Measurements from ENCODE around the gene ATP5F1D.

Gene ATP5F1D

DNA sequence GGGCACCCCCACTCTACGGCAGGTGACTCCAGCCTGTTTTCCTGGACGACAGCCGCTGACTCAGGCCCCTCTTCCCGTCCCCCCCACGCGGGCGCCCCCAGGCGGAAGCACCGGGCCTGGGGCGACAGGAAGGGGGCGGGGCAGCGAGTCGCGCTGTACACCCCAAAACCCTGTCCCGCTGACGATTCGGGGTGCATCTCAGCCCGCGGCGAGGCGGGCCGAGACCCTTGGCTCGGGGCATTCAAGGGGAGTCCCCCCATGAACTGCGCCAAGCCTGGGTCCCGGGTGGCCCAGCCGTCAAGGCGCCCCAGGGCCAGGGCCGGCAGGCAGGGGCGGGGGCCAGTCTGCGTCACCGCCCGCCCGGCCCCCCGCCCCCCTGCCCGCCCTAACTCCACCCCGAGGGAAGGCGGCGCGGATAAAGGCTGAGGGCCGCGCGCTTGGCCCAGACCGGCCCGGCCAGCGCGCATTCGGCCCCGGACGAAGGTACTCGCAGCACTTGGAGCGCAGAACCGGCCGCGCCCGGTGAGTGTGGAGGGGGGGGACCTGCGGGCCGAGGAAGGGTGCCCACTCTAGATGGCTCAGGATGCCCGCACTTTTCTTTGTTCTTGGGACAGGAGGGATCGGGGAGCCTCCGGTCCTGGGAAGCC is 6.7 kb downstream of the ATP5F1D start, which contains the start of gene MIDN:
Gene MIDN, plus strand, starts transcription at position 445 of the 647 bp plus-strand sequence. CDS start 1,714 bp downstream, outside the sequence.
- DNase-seq = peak; percentile 92 to 96 (median 93)

DNA sequence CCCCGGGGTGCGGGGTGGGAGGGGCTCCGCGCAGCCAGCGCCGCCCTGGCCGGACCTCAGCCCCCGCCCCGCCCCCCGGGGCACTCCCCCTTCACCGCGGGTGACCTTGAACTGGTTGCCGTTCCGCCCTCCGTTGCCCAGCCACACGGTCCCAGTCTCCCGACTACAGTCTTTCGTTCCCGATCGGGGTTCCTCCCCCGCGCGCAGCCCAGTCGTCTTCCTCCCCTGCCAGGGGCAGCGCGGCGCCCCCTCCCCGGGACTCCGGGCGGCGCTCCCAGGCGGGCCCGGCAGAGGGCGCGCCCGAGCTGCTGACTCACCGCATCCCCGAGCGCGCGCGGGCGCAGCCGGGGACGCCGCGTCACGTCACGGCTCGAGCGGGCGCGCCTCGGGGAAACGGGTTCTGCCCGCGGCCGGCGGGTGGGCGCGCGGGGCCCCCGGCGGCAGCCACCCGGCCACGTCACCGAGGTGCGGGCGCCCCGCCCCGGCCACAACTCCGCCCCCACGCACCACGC is 7.3 kb downstream of the ATP5F1D start:
- peak; percentile 88 to 96 (median 94) for DNase-seq

GRCh38 chr19:1249298-1249989 is 7.9 kb downstream of the ATP5F1D start:
- peak; percentile 97 to 100 (median 99) for DNase-seq

DNA sequence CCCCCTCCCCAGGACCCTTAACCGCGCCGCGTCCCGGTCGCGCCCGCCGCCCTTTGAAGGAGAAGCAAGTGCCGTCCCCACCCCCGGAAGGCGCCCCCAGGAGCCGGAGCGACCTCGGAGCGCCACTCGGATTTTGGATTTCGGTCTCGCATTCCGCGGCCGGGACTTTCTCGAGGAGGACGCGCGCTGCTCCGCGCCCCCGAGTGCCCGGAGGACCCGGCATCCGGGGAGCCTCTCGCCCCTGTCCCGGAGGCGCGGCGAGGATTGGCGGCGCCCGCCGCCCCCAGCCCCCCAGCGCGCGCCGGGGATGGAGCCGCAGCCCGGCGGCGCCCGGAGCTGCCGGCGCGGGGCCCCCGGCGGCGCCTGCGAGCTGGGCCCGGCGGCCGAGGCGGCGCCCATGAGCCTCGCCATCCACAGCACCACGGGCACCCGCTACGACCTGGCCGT is 8.5 kb downstream of the ATP5F1D start:
- DNase-seq = no peak

DNA sequence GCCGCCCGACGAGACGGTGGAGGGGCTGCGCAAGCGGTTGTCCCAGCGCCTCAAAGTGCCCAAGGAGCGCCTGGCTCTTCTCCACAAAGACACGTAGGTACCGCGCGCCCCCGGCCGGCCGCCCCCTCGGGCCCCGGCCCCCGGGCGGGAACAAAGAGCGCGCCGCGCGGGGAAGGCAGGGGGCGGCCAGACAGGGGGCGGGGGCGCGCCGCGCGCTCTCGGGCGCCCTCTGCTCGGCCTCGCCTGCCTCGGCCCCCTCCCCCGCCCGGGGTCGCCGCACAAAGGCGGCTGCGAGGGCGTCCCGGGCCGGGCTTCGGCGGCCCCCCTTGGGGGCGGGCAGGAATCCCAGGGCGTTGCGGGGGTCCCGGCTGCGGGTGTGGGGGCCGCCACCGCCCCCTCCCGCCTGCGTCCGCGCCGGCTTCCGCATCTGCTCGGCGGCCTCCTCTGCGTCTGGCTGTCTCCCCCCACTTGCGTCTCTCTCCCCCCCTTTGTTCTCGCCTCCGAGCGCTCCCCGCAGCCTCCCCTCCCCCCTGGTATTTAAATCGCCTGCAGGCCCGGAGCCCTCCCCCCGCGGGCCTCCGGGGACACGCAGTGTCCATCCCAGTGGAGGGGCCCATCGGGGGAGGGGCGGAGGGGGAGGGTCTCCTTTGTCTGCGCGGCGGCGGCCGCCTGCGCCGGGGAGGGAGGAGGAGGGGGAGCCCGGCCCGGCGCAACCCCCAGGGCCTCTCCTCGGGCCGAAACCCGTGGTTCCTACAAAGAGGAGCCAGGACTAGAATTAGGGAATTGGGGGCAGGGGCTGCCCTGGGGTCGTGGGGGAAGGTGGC is 9.1 kb downstream of the ATP5F1D start:
- peak in 2 of 3 donors; percentile 27 to 56 for DNase-seq

DNA sequence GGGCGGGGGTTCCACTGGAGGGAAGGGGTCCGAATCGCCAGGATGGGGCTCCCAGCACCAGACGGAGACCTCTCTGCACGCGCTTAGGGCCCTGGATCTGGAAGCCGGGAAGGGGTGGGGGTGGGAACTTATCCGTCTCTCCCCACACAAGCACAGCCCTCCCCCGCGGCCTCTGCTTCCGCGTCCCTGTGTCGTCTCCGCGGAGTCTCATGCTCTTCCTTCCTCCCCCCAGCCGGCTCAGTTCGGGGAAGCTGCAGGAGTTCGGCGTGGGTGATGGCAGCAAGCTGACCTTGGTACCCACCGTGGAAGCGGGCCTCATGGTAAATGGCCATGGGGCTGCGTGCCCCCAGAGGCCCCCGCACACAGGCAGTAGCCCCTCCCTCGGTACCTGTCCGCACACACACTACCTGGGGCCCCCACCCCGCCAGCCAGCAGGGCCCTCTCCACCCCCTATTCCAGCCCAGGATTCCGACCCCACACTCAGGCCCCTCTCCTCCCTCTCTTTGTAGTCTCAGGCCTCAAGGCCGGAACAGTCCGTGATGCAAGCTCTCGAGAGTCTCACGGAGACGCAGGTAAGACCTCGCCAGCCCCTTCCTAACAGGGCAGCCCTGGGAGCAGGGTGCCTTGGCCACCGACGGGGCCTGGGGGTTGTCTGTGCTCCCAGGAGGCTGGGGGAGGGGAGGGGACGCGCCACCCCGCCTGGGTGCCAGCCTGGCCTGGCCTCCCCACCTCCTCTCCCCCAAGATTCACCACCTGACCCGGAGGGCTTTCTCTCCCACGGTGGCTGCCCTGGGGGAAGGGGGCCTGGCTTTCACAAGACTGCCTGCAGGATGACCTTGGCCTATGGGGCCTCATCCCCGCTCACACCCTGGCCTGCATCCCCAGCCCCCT is 10.0 kb downstream of the ATP5F1D start:
- DNase-seq = peak; percentile 96

GRCh38 chr19:1252221-1252820 is 10.8 kb downstream of the ATP5F1D start:
- DNase-seq = peak; percentile 87 to 96 (median 95)

GRCh38 chr19:1252821-1253513 is 11.4 kb downstream of the ATP5F1D start:
- DNase-seq = peak; percentile 95

DNA sequence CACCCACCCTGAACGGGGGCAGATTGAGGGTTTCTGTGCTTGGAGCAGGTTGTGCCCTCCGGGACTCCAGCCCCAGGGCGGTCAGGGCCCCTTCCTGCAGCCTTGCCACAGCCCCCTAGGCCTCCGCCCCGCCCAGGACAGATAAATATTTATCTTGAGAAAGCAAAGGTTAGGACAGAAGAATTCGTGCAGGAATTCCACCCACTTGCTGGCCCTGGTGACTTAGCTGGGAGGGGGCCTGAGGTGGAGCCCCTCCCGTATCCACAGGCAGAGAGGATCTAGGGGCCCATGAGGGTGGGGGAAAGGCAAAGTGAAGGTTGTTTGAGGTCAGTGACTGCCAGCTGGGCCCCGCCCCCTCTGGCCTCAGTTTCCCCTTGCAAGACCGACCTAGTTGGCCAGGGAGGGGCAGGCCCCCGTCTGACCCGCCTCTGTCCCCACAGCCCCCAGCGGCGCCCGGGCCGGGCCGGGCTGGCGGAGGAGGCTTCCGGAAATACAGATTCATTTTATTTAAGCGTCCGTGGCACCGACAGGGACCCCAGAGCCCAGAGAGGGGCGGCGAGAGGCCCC is 12.0 kb downstream of the ATP5F1D start:
- no peak for DNase-seq

GRCh38 chr19:1254081-1254527 is 12.6 kb downstream of the ATP5F1D start:
- DNase-seq = no peak

DNA sequence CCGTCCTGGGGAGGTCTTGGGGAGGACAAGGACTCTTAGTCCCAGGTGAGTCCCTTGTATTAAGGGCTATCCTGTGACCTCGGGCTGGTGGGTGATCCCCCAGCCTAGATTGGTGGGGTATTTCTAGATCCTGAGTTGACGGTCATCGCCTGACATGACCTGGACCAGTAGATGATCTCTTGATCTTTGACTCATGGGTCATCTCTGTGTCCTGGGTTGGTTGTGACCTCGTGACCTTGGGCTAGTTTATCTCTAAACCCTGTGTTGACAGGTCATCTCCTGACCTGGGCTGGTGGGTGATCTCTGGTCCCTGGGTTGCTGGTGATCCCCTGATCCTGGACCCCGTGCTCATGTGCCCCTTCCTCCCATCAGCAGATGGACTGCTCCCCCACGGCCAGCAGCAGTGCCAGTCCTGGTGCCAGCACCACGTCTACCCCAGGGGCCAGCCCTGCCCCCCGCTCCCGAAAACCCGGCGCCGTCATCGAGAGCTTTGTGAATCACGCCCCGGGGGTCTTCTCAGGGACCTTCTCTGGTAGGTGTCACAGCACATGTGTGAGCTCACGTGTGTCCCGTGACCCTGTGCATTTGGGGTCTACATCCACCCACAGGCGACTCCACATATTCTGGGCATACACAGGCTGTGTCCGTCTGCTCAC is 13.1 kb downstream of the ATP5F1D start:
- DNase-seq = no peak

GRCh38 chr19:1255186-1256161 is 13.9 kb downstream of the ATP5F1D start:
- DNase-seq = no peak

DNA sequence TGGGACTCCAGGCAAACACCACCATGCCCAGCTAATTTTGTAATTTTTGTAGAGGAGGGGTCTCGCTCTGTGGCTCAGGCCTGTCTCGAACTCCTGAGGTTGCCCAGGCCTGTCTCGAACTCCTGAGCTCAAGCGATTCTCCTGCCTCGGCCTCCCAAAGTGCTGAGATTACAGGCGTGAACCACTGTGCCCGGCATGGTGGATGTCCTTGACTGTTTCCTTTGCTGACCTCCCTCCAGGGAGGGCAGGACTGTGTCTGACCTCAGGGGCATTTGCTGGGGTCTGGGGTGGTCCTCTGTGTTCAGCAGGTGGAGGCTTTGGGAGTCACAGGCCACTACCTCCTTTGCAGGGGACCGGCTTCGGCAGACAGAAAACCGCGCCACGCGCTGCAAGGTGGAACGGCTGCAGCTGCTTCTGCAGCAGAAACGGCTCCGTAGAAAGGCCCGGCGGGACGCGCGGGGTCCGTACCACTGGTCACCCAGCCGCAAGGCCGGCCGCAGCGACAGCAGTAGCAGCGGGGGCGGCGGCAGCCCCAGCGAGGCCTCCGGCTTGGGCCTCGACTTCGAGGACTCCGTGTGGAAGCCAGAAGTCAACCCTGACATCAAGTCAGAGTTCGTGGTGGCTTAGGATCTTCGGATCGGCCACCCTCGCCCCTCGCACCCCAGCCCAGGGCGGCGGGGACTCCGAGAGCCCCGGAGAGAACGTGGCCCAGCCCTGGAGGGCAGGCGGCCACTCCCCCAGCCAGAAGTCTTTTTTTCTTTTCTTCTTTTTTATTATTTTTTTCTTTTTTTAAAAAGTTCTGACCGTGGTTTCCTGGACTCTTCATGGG is 15.3 kb downstream of the ATP5F1D start:
- DNase-seq = no peak

DNA sequence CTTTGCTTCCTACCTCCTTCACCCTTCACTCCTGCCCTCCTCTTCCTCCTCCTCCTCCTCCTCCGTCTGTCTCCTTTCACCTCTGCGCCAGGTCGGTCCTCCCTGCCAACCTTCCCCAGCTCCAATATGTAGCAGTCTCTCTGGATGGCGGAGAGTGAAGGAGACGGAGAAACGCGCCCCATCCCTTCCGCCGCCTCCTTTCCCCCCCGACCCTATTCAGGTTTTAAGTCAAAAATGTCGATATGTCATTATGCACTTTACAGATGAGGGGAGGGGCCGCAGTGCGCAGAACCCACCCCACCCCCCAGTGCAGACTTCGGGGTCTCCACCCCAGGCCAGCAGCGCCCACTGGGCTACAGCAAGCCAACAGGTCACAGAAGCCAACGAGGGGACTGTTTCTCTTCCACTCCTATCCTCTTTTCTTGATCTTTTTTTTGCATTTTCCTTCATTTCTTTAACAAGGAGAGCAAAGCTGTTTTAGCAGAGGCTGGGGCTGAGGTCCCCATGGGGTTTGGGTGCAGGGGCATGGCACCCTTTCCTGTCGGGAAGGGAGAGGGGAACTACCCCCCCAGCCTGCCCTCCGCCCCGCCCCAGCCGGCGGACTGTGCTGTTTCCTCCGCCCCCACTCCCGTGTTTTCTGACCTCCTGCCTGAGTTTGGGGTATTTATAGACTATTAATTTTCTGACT is 16.1 kb downstream of the ATP5F1D start:
- DNase-seq = peak in 1 of 3 donors; percentile 50

- DNase-seq = no peak
Observed at GRCh38 chr19:1258163-1258492, 16.6 kb downstream of the ATP5F1D start.

GRCh38 chr19:1258707-1259205 is 17.2 kb downstream of the ATP5F1D start:
- no peak for DNase-seq
